Measurements from ENCODE around the gene EBNA1BP2. TPM values are rescaled to one million over a fixed set of nuclear protein-coding genes. Genes with fewer than 3 reads are reported as not detected.

Gene EBNA1BP2
- total and polyA plus RNA-seq, 2 of the 13 experiments (the other 11 are each of a cell fraction or from before 2014, with no cell fraction given), result 27.1 to 102 TPM

DNA sequence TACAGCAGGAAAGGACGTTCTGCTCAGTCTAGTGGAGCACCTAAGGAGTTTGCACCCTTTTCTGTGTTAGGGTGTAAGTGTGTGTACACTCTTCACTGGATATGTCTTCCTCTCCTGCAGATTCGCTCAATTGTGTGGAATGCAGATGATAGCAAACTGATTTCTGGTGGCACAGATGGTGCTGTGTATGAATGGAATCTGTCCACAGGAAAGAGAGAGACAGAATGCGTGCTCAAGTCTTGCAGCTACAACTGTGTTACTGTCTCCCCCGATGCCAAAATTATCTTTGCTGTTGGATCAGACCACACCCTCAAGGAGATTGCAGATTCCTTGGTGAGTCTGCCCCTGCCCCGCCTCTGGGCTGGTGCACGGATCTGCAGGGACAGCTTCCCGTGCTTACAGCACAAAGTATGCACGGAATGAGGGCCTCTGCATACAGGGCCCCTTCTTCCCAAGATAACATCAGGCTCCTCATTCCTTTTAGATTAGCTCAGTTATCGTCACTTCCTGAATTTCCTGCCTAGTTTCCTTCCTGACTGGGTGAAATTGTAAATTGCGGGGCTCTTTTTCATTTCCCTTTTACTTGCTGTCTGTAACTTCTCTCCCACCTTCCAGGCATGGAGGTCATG lies 34.6 kb upstream of the EBNA1BP2 start (continued):
- TF ChIP-seq, protein P1, sequence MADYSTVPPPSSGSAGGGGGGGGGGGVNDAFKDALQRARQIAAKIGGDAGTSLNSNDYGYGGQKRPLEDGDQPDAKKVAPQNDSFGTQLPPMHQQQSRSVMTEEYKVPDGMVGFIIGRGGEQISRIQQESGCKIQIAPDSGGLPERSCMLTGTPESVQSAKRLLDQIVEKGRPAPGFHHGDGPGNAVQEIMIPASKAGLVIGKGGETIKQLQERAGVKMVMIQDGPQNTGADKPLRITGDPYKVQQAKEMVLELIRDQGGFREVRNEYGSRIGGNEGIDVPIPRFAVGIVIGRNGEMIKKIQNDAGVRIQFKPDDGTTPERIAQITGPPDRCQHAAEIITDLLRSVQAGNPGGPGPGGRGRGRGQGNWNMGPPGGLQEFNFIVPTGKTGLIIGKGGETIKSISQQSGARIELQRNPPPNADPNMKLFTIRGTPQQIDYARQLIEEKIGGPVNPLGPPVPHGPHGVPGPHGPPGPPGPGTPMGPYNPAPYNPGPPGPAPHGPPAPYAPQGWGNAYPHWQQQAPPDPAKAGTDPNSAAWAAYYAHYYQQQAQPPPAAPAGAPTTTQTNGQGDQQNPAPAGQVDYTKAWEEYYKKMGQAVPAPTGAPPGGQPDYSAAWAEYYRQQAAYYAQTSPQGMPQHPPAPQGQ (CRISPR knock-in tag; IDR thresholded peaks at IDR 0.05; ENCODE audit: borderline replicate concordance), result no peak
- TF ChIP-seq, protein P2, sequence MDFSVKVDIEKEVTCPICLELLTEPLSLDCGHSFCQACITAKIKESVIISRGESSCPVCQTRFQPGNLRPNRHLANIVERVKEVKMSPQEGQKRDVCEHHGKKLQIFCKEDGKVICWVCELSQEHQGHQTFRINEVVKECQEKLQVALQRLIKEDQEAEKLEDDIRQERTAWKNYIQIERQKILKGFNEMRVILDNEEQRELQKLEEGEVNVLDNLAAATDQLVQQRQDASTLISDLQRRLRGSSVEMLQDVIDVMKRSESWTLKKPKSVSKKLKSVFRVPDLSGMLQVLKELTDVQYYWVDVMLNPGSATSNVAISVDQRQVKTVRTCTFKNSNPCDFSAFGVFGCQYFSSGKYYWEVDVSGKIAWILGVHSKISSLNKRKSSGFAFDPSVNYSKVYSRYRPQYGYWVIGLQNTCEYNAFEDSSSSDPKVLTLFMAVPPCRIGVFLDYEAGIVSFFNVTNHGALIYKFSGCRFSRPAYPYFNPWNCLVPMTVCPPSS (IDR thresholded peaks at IDR 0.05), result no peak
- no peak for TF ChIP-seq ZNF670 (CRISPR knock-in tag; IDR thresholded peaks at IDR 0.05; ENCODE audit: borderline replicate concordance)

DNA sequence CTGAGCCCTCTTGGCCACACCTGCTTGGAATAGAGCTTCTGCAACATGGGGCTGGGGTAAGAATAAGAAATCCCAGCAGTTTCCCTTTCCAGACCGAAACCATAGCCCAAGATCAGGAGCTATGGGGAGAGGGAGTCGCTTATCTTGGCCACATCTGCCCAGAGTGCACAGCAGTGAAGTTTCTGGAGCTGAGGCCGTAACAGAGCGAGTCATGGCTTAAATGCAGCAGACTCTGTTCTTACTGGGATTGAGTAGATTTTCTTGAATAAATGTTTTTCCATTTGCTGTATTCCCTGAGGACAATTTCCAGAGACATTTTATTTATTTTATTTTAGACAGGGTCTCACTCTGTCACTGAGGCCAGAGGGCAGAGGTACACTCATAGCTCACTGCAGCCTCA lies 33.6 kb upstream of the EBNA1BP2 start:
- FAIRE-seq (no peak), DNase-seq (ENCODE audit: low spot score) (no peak), ATAC-seq (no peak)
- 69% methylated on average over 4 of the region's 4 CpGs for WGBS (ENCODE audit: low lambda C conversion rate)
- no peaks in the 10 kb centered on the region for H4K20me1 ChIP-seq (ENCODE audit: insufficient read depth, low read length)
- no peak overlapping the region for H2AFZ ChIP-seq (ENCODE audit: low read length)
- H3K27ac ChIP-seq (ENCODE audit: extremely low read length, insufficient read depth, low read length), result no peak overlapping the region
- in situ Hi-C loops (cut with HindIII; ENCODE audit: extremely low pct_ligation_motif_present, low pct_unique_long_range_greater_than_20kb) (no loop called here), intact Hi-C loops (cut with micrococcal nuclease; ENCODE audit: unreplicated experiment) (no loop called here)
- H3K4me2 ChIP-seq (ENCODE audit: low read depth, low read length), result no peak overlapping the region
- no TSS peak for BruUV-seq (replicated peaks)
- H3K9me3 ChIP-seq (ENCODE audit: low read length), result no peaks in the 10 kb centered on the region
- H3K9ac ChIP-seq (ENCODE audit: insufficient read depth, low read depth, low read length), result no peak overlapping the region
- no peaks in the 10 kb centered on the region for H3K36me3 ChIP-seq (replicated peaks in 1 of 2; ENCODE audit: control insufficient read depth in 1 of 2, insufficient read depth in 2 of 2, low read length in 2 of 2)
- no peak overlapping the region for H3K4me3 ChIP-seq (replicated peaks in 1 of 3; ENCODE audit: insufficient read depth in 1 of 3, low read depth in 2 of 3, low read length in 3 of 3)
- peaks cover 42% of the 10 kb centered on the region for H3K4me1 ChIP-seq (ENCODE audit: insufficient read depth, low read length)
- ChIA-PET POLR2A (interaction anchor here (2.2 kb wide), 2 partner anchors 9 to 34 kb away, joined by 6 to 8 read pairs; partner anchors contain the start of genes CFAP57 and EBNA1BP2), CTCF (ENCODE audit: low intra/inter-chr PET ratio, low total read pairs) (no interaction called here)
- no peaks in the 10 kb centered on the region for H3K79me2 ChIP-seq (ENCODE audit: insufficient read depth, low read length)
- H3K27me3 ChIP-seq (ENCODE audit: control insufficient read depth in 1 of 2, insufficient read depth in 2 of 2, low read length in 2 of 2), result 0 out of 5 replicates have a peak, but pooled peaks cover 0 to 5% of the 10 kb centered on the region in 2 experiments
- no peak for TF ChIP-seq KLF15 (CRISPR knock-in tag; IDR thresholded peaks at IDR 0.05; ENCODE audit: borderline replicate concordance)
- no peak for TF ChIP-seq JUNB (CRISPR knock-in tag; IDR thresholded peaks at IDR 0.05; ENCODE audit: borderline replicate concordance)
- TF ChIP-seq, protein P3, sequence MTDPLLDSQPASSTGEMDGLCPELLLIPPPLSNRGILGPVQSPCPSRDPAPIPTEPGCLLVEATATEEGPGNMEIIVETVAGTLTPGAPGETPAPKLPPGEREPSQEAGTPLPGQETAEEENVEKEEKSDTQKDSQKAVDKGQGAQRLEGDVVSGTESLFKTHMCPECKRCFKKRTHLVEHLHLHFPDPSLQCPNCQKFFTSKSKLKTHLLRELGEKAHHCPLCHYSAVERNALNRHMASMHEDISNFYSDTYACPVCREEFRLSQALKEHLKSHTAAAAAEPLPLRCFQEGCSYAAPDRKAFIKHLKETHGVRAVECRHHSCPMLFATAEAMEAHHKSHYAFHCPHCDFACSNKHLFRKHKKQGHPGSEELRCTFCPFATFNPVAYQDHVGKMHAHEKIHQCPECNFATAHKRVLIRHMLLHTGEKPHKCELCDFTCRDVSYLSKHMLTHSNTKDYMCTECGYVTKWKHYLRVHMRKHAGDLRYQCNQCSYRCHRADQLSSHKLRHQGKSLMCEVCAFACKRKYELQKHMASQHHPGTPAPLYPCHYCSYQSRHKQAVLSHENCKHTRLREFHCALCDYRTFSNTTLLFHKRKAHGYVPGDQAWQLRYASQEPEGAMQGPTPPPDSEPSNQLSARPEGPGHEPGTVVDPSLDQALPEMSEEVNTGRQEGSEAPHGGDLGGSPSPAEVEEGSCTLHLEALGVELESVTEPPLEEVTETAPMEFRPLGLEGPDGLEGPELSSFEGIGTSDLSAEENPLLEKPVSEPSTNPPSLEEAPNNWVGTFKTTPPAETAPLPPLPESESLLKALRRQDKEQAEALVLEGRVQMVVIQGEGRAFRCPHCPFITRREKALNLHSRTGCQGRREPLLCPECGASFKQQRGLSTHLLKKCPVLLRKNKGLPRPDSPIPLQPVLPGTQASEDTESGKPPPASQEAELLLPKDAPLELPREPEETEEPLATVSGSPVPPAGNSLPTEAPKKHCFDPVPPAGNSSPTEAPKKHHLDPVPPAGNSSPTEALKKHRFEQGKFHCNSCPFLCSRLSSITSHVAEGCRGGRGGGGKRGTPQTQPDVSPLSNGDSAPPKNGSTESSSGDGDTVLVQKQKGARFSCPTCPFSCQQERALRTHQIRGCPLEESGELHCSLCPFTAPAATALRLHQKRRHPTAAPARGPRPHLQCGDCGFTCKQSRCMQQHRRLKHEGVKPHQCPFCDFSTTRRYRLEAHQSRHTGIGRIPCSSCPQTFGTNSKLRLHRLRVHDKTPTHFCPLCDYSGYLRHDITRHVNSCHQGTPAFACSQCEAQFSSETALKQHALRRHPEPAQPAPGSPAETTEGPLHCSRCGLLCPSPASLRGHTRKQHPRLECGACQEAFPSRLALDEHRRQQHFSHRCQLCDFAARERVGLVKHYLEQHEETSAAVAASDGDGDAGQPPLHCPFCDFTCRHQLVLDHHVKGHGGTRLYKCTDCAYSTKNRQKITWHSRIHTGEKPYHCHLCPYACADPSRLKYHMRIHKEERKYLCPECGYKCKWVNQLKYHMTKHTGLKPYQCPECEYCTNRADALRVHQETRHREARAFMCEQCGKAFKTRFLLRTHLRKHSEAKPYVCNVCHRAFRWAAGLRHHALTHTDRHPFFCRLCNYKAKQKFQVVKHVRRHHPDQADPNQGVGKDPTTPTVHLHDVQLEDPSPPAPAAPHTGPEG (CRISPR knock-in tag; IDR thresholded peaks at IDR 0.05), result no peak
- TF ChIP-seq TEAD2 (CRISPR knock-in tag; IDR thresholded peaks at IDR 0.05), result no peak
- no peak for TF ChIP-seq ZNF510 (CRISPR knock-in tag; IDR thresholded peaks at IDR 0.05; ENCODE audit: low read depth)
- TF ChIP-seq, protein P4, sequence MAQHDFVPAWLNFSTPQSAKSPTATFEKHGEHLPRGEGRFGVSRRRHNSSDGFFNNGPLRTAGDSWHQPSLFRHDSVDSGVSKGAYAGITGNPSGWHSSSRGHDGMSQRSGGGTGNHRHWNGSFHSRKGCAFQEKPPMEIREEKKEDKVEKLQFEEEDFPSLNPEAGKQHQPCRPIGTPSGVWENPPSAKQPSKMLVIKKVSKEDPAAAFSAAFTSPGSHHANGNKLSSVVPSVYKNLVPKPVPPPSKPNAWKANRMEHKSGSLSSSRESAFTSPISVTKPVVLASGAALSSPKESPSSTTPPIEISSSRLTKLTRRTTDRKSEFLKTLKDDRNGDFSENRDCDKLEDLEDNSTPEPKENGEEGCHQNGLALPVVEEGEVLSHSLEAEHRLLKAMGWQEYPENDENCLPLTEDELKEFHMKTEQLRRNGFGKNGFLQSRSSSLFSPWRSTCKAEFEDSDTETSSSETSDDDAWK (CRISPR knock-in tag; IDR thresholded peaks at IDR 0.05), result no peak
- TF ChIP-seq AKAP8 (CRISPR knock-in tag; IDR thresholded peaks at IDR 0.05), result no peak
- TF ChIP-seq ZNF317 (CRISPR knock-in tag; IDR thresholded peaks at IDR 0.05), result no peak
- TF ChIP-seq ZKSCAN5 (CRISPR knock-in tag; IDR thresholded peaks at IDR 0.05), result no peak
